Right cardiac atrium (tissue), 5 donors: ENCODE results near the gene KHNYN. TPM values are rescaled to one million over a fixed set of nuclear protein-coding genes. Genes with fewer than 3 reads are reported as not detected.
A peak's percentile ranks its signal among the peaks of the same experiment; 100 is the strongest.

Source experiments
- ATAC-seq, 2 donors: fragments of 200-7000 bp; cut with Tn5 transposase; one replicate each; pipeline versions ENCODE4 v1.8.0 to v1.9.1; 2020; ENCODE audit warnings: moderate library complexity in 2 of 2, mild to moderate bottlenecking in 1 of 2
- DNase-seq, 3 donors: peaks; one replicate each; pipeline ENCODE4 v3.0.0-alpha.2; 2020
- H3K27ac ChIP-seq: one replicate; pipeline ENCODE4 v1.5.1; 2013; ENCODE audit warnings: mild to moderate bottlenecking, low read length, control low read depth, moderate library complexity
- H3K27me3 ChIP-seq: one replicate; pipeline ENCODE4 v1.6.1; 2013; ENCODE audit not compliant: control insufficient read depth, insufficient read depth
- H3K4me1 ChIP-seq: one replicate; pipeline ENCODE4 v1.6.1; 2013; ENCODE audit warnings: low read length; ENCODE audit not compliant: control insufficient read depth, insufficient read depth
- H3K4me3 ChIP-seq: one replicate; pipeline ENCODE4 v1.5.1; 2013; ENCODE audit warnings: low read length, control low read depth
- H3K9me3 ChIP-seq: one replicate; pipeline ENCODE4 v1.6.1; 2013; ENCODE audit warnings: low read length; ENCODE audit not compliant: control insufficient read depth
- whole genome bisulfite sequencing: extraction: QIAGEN DNeasy Blood & Tissue Kit; methylation state at CpG from one replicate; pipeline ENCODE4 v1.1.7; 2013; 5-methylcytosine and 5-hydroxymethylcytosine counted together
- intact Hi-C, 4 donors: fragments of 100-400 bp; cut with DNase I; formaldehyde crosslinking; loops; one replicate each; pipeline versions ENCODE4 v1.11.0 to v1.14.0; 2022 to 2023
- polyA plus RNA-seq: library from polyadenylated mRNA; stranded (reverse); fragments of 200-250 nt; gene quantifications from one replicate; pipeline ENCODE4 v1.2.3, GENCODE V29; 2013
- total RNA-seq, 4 donors: library from RNA; stranded (reverse); fragmentation: NEBNext Ultra II Directional; extraction: Animal tissue kit (Norgen Biotek cat#: 25700); gene quantifications; one replicate each; pipeline ENCODE4 v1.2.1, GENCODE V29; 2021
- donor health status: healthy with polysubstance abuse.
- donor health status: DM: no; HTN: yes; CAD: no.
- donor health status: DM: no; HTN: no; CAD: no.
- donor health status: DM: no; HTN: yes; CAD: no; lungs with severe emphysema.
- donor health status: DM: yes; HTN: yes; CAD: no.

KHNYN gene
- total and polyA plus RNA-seq, 5 donors = 19.1 to 27.7 (median 26.0) TPM

GRCh38 chr14:24426150-24426911, 3.4 kb upstream of the KHNYN start:
- 90% methylated on average over 2 of the region's 2 CpGs for WGBS

DNA sequence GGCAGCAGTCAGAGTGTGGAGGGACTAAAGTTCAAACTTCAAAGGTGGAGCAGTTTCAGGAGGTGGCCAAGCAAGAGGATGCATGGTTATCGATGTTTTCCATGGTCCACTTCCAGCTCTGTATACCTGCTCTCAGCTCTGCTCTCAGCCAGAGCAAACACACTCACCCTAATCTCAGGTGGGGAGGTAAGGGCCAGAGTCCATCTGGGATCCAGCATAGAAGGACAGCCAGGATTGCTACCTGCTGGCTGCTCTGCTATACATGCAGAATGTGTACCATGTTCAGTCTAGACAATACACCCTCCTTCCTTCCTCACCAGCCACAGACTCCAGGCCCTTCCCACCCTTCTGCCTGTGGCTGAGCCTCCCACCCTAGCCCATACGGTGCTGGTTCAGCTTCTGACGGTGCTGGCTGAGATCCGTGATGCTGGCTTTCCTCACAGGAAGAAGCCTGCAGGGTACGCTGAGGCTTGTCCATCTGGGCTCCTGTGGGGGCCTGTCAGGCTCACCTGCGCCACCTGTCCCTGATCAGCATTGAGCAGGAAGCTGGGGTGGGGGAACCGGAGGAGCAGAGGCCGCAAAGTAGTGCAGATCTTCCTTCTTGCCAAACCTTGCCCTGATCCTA, 2.7 kb upstream of the KHNYN start:
- DNase-seq (no peak), ATAC-seq (no peak)
- Histone ChIP-seq H3K9me3 (no peaks in the 10 kb centered on the region), H3K27ac (no peak overlapping the region), H3K4me1 (no peaks in the 10 kb centered on the region), H3K27me3 (no peaks in the 10 kb centered on the region), H3K4me3 (no peak overlapping the region)
- 75% methylated on average over 8 of the region's 8 CpGs for WGBS
- intact Hi-C loops = no loop called here

More at GRCh38 chr14:24426150-24426911, 3.4 kb upstream of the KHNYN start:
- no peaks in the 10 kb centered on the region for H3K4me1 ChIP-seq
- no peaks in the 10 kb centered on the region for H3K9me3 ChIP-seq
- no peaks in the 10 kb centered on the region for H3K27me3 ChIP-seq
- DNase-seq (no peak), ATAC-seq (no peak)
- H3K4me3 ChIP-seq = no peak overlapping the region
- intact Hi-C loops = no loop called here
- no peak overlapping the region for H3K27ac ChIP-seq

GRCh38 chr14:24427537-24428508, 1.9 kb upstream of the KHNYN start:
- Histone ChIP-seq H3K9me3 (no peaks in the 10 kb centered on the region), H3K27me3 (no peaks in the 10 kb centered on the region), H3K4me3 (no peak overlapping the region), H3K4me1 (no peaks in the 10 kb centered on the region), H3K27ac (no peak overlapping the region)
- intact Hi-C loops = loop anchor here in 1 of 4 donors (2.0 kb wide), 1 partner anchor 95 kb away; no protein-coding TSS in a partner anchor
- 87% methylated on average over 18 of the region's 18 CpGs for WGBS
- DNase-seq = peak in 2 of 3 donors; percentile 57 to 61
- ATAC-seq = no peak

- H3K4me3 ChIP-seq = no peak overlapping the region
- peak overlapping the region; percentile 92 for H3K27ac ChIP-seq
- ATAC-seq = no peak
- H3K4me1 ChIP-seq = no peaks in the 10 kb centered on the region
- intact Hi-C loops = loop anchor here in 1 of 4 donors (2.0 kb wide), 1 partner anchor 96 kb away; no protein-coding TSS in a partner anchor
- H3K27me3 ChIP-seq = no peaks in the 10 kb centered on the region
- peak in 2 of 3 donors; percentile 65 to 76 for DNase-seq
- H3K9me3 ChIP-seq = no peaks in the 10 kb centered on the region
- 90% methylated on average over 18 of the region's 18 CpGs for WGBS
These were observed 943 bp upstream of the KHNYN start for GRCh38 chr14:24428628-24429394.

DNA sequence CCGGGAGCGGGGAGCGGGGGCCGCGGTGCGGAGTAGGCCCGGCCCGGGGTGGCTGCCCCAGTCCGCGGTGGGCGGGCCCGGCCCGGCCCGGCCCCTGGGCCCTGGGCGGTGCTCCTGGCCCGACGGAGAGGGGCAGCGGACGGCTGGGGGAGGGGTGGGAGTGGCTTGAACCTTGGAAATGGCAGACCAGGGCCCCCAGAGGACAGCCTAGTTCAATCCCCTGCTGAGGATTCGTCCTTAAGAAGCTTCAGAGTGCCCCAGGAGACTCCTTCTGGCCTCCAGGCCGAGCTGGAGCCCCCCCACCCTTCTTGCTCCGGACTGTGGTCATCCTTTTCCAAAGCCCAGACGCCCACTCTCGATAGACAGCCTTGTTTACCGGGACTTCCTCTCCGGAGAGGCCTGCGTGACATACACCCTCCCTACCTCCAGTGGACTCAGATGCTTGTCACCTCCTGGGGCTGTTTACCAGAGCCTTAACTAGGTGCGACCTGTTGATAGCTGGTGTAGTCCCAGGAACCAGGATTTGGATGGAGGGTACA, 458 bp downstream of the KHNYN start:
- Histone ChIP-seq H3K27me3 (no peaks in the 10 kb centered on the region), H3K4me3 (peak overlapping the region; percentile 78), H3K9me3 (no peaks in the 10 kb centered on the region), H3K27ac (peak overlapping the region; percentile 92), H3K4me1 (no peaks in the 10 kb centered on the region)
- intact Hi-C loops = loop anchor here (2.0 to 10.0 kb wide), 4 partner anchors 63 to 97 kb away; partner anchors contain the start of gene NFATC4 (in 3 of the 4)
- DNase-seq (peak; percentile 91 to 96 (median 95)), ATAC-seq (peak; percentile 86 to 89)
- under 1% methylated on average over 28 of the region's 28 CpGs for WGBS

DNA sequence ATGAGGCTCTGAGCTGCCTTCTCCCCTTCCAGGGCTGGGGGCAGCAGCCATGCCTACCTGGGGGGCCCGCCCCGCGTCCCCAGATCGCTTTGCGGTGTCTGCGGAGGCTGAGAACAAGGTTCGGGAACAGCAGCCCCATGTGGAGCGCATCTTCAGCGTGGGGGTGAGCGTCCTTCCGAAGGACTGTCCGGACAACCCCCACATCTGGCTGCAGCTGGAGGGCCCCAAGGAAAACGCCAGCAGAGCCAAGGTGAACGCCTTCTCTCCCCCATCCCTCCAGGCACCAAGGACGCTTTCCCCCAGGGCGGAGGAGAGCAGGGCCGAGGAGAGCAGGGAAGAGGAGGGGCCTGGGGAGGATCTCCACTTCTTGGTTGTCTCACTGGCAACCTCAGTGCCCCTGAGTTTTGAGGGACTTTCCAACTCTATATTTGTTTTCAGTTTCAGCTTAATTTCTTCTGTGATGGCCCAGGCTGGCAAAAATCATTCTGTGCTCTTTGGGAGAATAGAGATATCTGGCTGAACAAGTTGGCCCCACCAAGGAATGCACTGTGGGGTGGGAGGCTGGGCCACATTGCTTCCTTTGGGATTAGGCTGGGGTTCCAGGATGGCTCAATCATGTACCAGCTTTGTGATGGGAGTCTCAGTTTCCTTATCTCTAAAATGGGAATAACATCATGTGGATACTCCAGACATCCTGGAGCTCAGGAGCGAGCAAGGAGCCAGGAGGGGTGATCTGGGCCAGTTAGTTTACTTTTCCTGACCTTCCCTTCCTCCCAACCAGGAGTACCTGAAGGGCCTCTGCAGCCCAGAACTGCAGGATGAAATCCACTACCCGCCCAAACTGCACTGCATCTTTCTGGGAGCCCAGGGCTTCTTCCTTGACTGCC, 1.2 kb downstream of the KHNYN start:
- Histone ChIP-seq H3K4me3 (peak overlapping the region; percentile 78), H3K9me3 (no peaks in the 10 kb centered on the region), H3K4me1 (no peaks in the 10 kb centered on the region), H3K27ac (peak overlapping the region; percentile 92), H3K27me3 (no peaks in the 10 kb centered on the region)
- DNase-seq (peak; percentile 66 to 80 (median 76)), ATAC-seq (peak; percentile 11 to 58)
- intact Hi-C loops = loop anchor here (2.0 to 10.0 kb wide), 4 partner anchors 64 to 98 kb away; partner anchors contain the start of gene NFATC4 (in 3 of the 4)
- WGBS = 11% methylated on average over 19 of the region's 19 CpGs

GRCh38 chr14:24431569-24432258, 2.0 kb downstream of the KHNYN start:
- no peaks in the 10 kb centered on the region for H3K4me1 ChIP-seq
- intact Hi-C loops = loop anchor here (2.0 to 10.0 kb wide), 4 partner anchors 64 to 99 kb away; partner anchors contain the start of gene NFATC4 (in 3 of the 4)
- H3K9me3 ChIP-seq = no peaks in the 10 kb centered on the region
- H3K27me3 ChIP-seq = no peaks in the 10 kb centered on the region
- peak; percentile 94 to 96 (median 95) for DNase-seq
- peak; percentile 70 to 75 for ATAC-seq
- no peak overlapping the region for H3K4me3 ChIP-seq
- WGBS = 35% methylated on average over 15 of the region's 15 CpGs
- H3K27ac ChIP-seq = no peak overlapping the region

- intact Hi-C loops = loop anchor here in 3 of 4 donors (5.0 to 10.0 kb wide), 2 partner anchors 65 to 68 kb away; partner anchors contain the start of gene NFATC4 (in 3 of the 3)
- Histone ChIP-seq H3K9me3 (no peaks in the 10 kb centered on the region), H3K27me3 (no peaks in the 10 kb centered on the region), H3K27ac (no peak overlapping the region), H3K4me1 (no peaks in the 10 kb centered on the region), H3K4me3 (no peak overlapping the region)
- 79% methylated on average over 24 of the region's 24 CpGs for WGBS
- ATAC-seq = no peak
- peak in 2 of 3 donors; percentile 63 to 75 for DNase-seq
These were observed 2.7 kb downstream of the KHNYN start for GRCh38 chr14:24432259-24433131.
